GM18502 (cell line): Measurements from ENCODE around the gene PCCA.
"Not testable (repeated sequence)": the region's sequence is repeated elsewhere in the genome, so short reads cannot be mapped to it uniquely, and the experiment has no call there.

Experiments
- ATAC-seq: cut with Tn5 transposase; IDR thresholded peaks from one replicate; pipeline ENCODE4 v1.9.1; 2021; ENCODE audit warnings: mild to moderate bottlenecking; ENCODE audit not compliant: unreplicated experiment, poor library complexity

Gene PCCA

GRCh38 chr13:100230769-100231149 is 141.9 kb downstream of the PCCA start:
- ATAC-seq, result no peak

DNA sequence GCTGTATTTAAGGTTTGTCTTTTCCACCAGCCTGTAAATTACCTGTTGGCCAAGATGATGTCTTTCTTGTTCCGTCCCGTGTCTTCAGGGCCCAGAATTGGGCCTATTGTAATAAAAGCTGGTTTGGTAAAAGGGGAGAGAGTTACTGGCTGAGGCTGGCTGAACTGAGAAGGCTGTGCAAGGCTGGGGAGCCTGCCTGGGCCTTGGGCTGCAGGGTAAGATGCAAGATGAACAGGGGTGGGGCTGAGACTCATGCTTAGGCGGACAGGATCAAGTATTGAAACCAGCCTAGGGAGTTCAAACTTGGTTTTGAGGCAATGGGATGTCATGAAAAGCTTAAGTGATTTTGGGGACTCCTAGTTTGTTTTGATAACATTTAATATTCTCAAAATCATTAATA is 142.3 kb downstream of the PCCA start:
- no peak for ATAC-seq

- no peak for ATAC-seq
Observed at GRCh38 chr13:100234006-100234405, 145.1 kb downstream of the PCCA start.

DNA sequence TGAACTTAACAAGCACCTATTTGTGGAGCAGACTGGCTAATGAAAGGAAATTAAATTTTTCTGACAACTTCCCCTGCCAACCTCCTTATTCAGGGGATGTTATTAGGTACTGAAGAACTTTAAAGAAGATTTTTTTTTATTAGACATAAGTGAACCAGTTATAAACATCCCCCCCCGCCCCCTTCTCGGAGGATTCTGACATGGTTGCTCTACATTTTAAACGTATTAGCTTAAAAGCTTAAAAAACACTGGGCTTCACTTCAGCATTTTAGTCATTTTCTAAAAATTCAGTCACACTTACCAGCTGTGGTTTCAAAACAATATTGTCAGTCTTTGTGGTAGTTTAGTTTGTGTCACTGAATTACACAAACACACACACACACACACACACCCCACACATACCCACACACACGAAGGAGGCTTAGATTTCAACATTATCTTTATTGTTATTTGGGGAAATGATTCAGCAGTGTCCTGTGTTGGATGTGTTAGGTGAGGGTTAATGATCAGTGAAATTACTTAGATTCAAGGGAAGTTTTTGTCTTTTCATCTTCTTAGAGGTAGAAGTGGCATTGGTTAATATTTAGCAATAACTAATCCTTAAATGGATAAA is 145.7 kb downstream of the PCCA start:
- no peak for ATAC-seq

DNA sequence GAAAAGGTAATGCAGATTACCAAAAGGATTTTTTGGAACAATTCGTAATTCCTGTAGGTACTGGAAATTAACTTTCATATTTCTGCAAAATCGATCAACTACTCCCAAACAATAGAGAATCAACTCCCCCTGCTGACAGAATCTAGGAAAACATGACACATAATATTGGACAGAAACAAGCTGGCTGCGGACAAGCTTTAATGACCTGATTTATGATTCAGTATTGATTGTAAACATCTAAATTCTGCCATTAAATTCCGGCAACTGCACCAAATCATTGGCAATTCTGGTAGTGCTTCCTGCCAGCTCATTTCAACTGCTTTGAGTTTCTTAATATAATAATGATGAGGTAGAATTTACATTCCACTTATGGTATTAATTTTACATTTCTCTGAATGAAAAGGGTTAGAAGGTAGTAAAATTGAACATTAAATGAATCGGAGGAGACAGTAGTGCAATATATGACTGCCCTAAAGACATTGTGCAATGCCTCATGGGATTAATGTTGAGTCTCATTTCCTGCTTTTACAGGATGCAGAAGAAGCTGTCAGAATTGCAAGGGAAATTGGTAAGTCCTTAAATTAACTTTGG is 146.5 kb downstream of the PCCA start:
- ATAC-seq, result peak; percentile 50

DNA sequence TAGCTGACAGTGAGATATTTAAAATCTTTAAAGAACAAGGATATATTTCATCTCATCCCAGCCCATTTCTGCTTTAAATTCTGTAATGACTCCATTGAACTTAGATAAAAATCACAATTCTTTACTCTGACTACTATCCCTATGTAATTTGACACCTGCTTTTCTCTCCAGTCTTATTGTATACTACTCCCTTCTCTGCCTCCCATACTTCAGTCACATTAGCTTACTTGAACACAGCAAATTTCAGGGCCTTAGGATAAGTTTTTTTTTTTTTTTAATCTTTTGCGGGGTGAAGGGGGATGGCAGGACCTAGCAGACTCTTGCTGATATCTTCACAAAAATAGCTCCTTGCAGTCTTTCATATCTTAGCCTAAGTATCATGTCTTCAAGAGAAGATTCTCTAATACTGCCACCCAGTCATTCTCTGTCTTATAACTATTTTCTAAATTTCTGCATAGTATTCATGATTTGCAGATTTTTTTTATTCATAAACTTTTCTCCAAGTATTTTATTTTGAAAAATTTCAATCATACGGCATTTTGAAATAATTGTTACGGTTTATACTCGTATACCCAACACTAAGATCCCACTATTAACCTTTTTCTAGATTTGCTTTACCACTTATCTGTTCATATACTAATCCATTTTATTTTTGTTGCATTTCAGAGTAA is 151.4 kb downstream of the PCCA start:
- no peak for ATAC-seq

DNA sequence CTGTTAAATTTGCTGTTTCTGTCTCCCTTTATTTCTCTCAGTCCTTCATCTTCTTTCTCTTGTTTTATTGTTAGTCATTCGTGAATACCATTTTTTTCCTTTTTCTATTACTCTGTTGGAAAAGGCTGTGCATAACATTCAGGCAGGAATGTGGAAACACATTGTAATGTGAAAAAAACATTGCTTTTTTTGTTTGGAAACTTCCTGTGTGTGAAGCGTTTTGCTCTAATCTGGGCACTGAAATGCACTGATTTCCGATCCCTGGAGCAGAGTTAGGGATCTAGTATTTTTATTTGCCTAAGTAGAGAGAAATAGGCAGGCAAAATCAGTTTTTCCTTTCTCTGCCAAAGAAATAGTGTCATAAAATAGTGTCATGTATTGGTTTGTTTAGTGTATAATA is 155.5 kb downstream of the PCCA start:
- ATAC-seq, result no peak

GRCh38 chr13:100245104-100245503 is 156.2 kb downstream of the PCCA start:
- ATAC-seq, result no peak

DNA sequence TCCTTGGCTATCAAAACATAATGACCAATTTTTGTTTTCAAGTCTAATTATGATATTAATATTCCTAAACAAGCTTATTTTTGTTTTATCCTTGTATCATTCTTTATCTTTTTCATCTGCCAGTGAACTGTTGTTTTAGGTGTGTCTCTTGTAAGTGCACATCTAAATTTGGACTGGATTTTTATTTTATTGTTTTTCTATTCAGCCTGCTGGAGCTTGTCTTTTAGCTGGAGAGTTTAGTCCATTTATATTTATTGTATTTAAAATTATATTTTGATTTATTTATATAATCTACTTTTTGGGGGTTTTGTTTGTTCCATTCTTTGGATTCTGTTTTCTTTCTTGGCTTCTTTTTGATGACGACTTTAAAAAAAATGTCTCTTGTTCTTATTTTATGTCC is 159.0 kb downstream of the PCCA start:
- no peak for ATAC-seq

DNA sequence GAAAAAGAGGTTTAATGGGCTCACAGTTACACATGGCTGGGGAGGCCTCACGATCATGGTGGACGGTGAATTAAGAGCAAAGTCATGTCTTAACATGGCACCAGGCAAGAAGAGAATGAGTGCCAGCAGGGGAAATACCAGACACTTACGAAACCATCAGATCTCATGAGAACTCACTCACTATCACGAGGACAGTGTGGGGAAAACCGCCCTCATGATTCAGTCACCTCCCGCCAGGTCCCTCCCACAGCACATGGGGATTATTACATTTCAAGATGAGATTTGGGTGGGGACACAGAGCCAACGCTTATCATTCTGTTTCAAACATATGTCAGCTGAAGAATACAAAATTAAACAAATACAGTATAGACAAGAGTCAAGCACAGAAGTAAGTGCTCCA is 165.1 kb downstream of the PCCA start:
- no peak for ATAC-seq

DNA sequence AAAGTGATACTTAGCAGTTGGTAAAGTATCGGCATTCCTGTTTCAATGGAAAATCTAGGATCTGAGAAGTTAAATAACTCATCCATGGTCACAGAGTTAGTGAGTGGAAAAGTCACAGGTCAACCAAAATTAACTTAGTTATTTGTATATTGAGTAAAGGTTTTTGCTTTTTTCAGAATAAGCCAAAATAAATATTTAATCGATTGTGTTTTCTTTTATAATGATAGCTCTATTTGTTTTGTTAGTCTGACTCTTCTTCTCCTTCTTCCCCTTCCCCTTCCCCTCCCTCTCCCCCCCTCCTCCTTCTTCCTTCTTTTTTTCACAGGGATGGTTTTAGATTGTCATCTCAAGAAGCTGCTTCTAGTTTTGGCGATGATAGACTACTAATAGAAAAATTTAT is 173.5 kb downstream of the PCCA start:
- ATAC-seq, result no peak

GRCh38 chr13:100266026-100266425 is 177.1 kb downstream of the PCCA start:
- no peak for ATAC-seq

DNA sequence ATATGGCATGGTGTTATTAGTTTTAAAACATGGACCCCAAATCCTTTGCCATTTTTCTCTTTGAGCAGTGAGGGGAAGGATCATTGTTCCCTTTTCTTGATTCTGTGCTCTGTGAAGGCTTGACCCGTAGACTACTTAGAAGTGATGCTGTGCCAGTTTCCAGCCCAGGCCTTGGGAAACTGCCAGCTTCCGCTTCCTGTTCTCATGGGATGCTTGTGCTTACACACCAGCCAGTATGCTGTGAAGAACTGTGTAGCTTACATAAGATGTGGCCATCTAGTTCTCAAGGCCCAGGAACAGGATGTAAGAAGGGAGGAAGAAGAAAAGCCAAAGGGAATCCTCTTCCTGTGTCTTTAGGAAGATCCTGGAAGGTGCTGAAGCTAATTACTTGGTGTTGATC is 180.9 kb downstream of the PCCA start:
- ATAC-seq, result no peak

- ATAC-seq, result no peak
Observed at GRCh38 chr13:100273138-100273537, 184.2 kb downstream of the PCCA start.

DNA sequence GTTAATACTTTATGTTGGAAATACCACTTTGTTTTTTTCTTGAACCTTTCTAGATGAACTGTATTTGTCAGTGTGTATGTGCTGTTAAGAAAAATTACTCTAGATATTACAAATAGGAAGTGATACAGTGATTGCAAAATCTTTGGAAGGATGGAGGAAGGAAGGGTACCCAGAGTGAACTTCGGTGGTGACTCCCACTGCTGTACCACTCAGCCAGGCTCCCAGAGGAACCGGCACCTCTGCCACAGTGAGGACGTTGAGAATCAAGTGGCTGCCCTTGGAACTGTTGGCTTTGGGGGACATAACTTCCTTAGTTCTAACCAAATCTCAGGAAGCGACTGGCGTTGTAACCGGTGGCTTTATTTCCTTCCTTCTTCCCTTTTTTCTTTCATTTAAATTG is 184.7 kb downstream of the PCCA start:
- no peak for ATAC-seq

- no peak for ATAC-seq
Observed at GRCh38 chr13:100274942-100275506, 186.1 kb downstream of the PCCA start.

DNA sequence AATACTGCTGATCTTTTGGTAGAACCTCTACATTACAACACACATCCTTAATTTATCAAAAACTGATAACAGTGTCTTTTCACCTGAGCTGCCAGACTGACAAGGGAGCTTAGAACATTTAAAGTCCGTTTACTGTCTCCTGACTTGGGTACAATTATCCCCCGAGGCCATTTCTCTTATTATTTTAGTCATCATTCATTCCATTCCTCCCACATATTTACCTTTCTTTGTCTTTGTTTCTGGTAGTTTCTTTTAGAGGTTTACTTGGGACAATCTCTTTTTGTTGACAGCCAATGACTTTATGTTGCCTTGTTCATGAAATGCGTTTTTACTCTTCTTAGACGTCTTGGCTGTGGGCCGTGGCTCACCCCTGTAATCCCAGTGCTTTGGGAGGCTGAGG is 186.9 kb downstream of the PCCA start:
- no peak for ATAC-seq

- no peak for ATAC-seq
Observed at GRCh38 chr13:100280681-100281080, 191.8 kb downstream of the PCCA start.

GRCh38 chr13:100282306-100282705 is 193.4 kb downstream of the PCCA start:
- ATAC-seq, result not testable (repeated sequence)

- no peak for ATAC-seq
Observed at GRCh38 chr13:100290165-100290801, 201.4 kb downstream of the PCCA start.

DNA sequence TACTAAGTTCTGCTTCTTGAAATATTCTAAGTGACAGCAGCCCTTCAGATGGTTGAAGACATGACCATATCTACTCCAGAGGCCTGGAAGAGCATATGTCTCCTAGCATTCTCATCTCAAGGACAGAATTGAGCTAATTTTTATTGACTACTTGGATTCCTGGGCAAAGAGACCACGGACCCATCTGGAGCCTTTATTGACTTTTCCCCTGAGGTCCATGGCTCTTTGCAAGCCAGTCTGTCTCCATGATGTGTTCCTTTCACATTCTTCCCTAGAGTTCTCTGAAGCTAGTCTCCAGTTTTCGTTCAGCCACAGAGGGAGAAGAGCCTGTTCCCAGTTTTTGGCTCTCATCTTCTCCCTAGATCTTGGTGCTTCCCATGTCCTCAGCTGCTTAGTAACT is 202.7 kb downstream of the PCCA start:
- no peak for ATAC-seq
